Small intestine (tissue), 7 donors: ENCODE measurements around the gene INPPL1. TPM values are rescaled to one million over a fixed set of nuclear protein-coding genes. Genes with fewer than 3 reads are reported as not detected.

Experiments used
- DNase-seq, 2 donors: peaks; one replicate each; pipeline versions ENCODE4 v3.0.0 to v3.0.0-alpha.2; 2013
- FAIRE-seq: peaks from 2 replicates; lab custom pipeline; 2012; peaks lifted over from hg19 to GRCh38; lab: Jason Lieb, UNC
- H3K27ac ChIP-seq, 3 donors: one replicate each; pipeline ENCODE4 v1.5.1; 2013; ENCODE audit warnings: low read length in 2 of 3, mild to moderate bottlenecking in 2 of 3, control low read depth in 1 of 3, inconsistent platforms in 1 of 3, low read depth in 1 of 3, moderate library complexity in 1 of 3
- H3K27me3 ChIP-seq, 3 donors: one replicate each; pipeline ENCODE4 v1.6.1; 2013; ENCODE audit warnings: low read length in 3 of 3, inconsistent platforms in 1 of 3; ENCODE audit not compliant: control insufficient read depth in 3 of 3, insufficient read depth in 3 of 3
- H3K36me3 ChIP-seq, 3 donors: one replicate each; pipeline ENCODE4 v1.6.1; 2013; ENCODE audit warnings: low read length in 3 of 3, inconsistent platforms in 1 of 3, low read depth in 1 of 3, mild to moderate bottlenecking in 1 of 3, moderate library complexity in 1 of 3; ENCODE audit not compliant: control insufficient read depth in 3 of 3, insufficient read depth in 2 of 3
- H3K4me1 ChIP-seq, 3 donors: one replicate each; pipeline ENCODE4 v1.6.1; 2013; ENCODE audit warnings: low read length in 2 of 3, inconsistent platforms in 1 of 3, low read depth in 1 of 3, mild to moderate bottlenecking in 1 of 3, moderate library complexity in 1 of 3; ENCODE audit not compliant: control insufficient read depth in 3 of 3, insufficient read depth in 2 of 3
- H3K4me3 ChIP-seq, 3 donors: one replicate each; pipeline ENCODE4 v1.5.1; 2013; ENCODE audit warnings: low read length in 3 of 3, control low read depth in 1 of 3, inconsistent platforms in 1 of 3, low read depth in 1 of 3, mild to moderate bottlenecking in 1 of 3, moderate library complexity in 1 of 3
- H3K9me3 ChIP-seq, 2 donors: one replicate each; pipeline ENCODE4 v1.6.1; 2013; ENCODE audit warnings: low read depth in 1 of 2, low read length in 1 of 2; ENCODE audit not compliant: control insufficient read depth in 2 of 2, insufficient read depth in 1 of 2
- WGBS, 3 donors: extraction: QIAGEN DNeasy Blood & Tissue Kit; methylation state at CpG; one replicate each; pipeline ENCODE4 v1.1.7; 2013; 5-methylcytosine and 5-hydroxymethylcytosine counted together
- polyA plus RNA-seq, 4 donors: library from polyadenylated mRNA; stranded (reverse) in 3 of 4; unstranded in 1 of 4; fragments of 200-250 nt in 3 of 4; fragments of 120-200 nt in 1 of 4; gene quantifications; one replicate each; pipeline versions ENCODE4 v1.2.1 to v1.2.3, GENCODE V29; 2013
- donor health status: healthy with polysubstance abuse.
- donor health status: control.
- donor health status: control.
- donor health status: Bipolar disorder and iron deficiency.
- donor health status: healthy.

INPPL1 gene
- polyA plus RNA-seq, 4 donors, result 43.2 to 64.7 (median 60.7) TPM

GRCh38 chr11:72233773-72234513 lies 9.4 kb downstream of the INPPL1 start:
- H3K36me3 ChIP-seq, result peaks cover 17 to 97% (median 35%) of the 10 kb centered on the region in 3 donors
- H3K27me3 ChIP-seq, result peaks cover 0 to 6% (median 0%) of the 10 kb centered on the region in 3 donors
- H3K27ac ChIP-seq, result no peak overlapping the region
- peaks cover 0 to 15% (median 0%) of the 10 kb centered on the region in 3 donors for H3K4me1 ChIP-seq
- DNase-seq (no peak), FAIRE-seq (no peak)
- WGBS, 3 donors, result 78 to 89% (median 85%) methylated on average over 8 of the region's 8 CpGs
- no peak overlapping the region for H3K4me3 ChIP-seq
- no peaks in the 10 kb centered on the region for H3K9me3 ChIP-seq

GRCh38 chr11:72234514-72234830 lies 9.9 kb downstream of the INPPL1 start:
- WGBS, 3 donors, result 71 to 87% (median 84%) methylated on average over 3 of the region's 3 CpGs
- H3K9me3 ChIP-seq, result no peaks in the 10 kb centered on the region
- H3K36me3 ChIP-seq, result peaks cover 17 to 91% (median 31%) of the 10 kb centered on the region in 3 donors
- H3K4me1 ChIP-seq, result peaks cover 0 to 19% (median 0%) of the 10 kb centered on the region in 3 donors
- no peak overlapping the region for H3K4me3 ChIP-seq
- no peak overlapping the region for H3K27ac ChIP-seq
- FAIRE-seq (no peak), DNase-seq (no peak)
- H3K27me3 ChIP-seq, result peaks cover 0 to 12% (median 0%) of the 10 kb centered on the region in 3 donors

DNA sequence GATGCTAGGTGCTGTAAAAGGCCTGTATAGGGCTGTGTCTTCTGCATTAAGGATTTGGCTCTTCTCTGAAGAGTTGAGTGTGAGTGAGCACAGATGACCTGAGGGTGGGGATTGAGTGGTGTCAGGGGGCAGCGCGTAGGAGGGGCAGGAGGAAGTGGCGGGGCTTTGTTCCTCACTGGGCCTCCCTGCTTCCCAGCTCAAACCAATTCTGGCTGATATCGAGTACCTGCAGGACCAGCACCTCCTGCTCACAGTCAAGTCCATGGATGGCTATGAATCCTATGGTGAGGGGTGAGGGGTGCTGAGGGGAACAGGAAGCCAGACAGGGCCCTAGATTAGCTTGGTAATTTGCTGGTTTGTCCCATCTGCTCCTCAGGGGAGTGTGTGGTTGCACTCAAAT lies 10.4 kb downstream of the INPPL1 start:
- DNase-seq (no peak), FAIRE-seq (no peak)
- H3K27ac ChIP-seq, result no peak overlapping the region
- H3K9me3 ChIP-seq, result no peaks in the 10 kb centered on the region
- H3K27me3 ChIP-seq, result peaks cover 0 to 14% (median 0%) of the 10 kb centered on the region in 3 donors
- WGBS, 3 donors, result 92 to 98% (median 98%) methylated on average over 4 of the region's 4 CpGs
- H3K4me1 ChIP-seq, result peaks cover 0 to 21% (median 0%) of the 10 kb centered on the region in 3 donors
- peaks cover 17 to 87% (median 28%) of the 10 kb centered on the region in 3 donors for H3K36me3 ChIP-seq
- no peak overlapping the region for H3K4me3 ChIP-seq

GRCh38 chr11:72235351-72236057 lies 10.9 kb downstream of the INPPL1 start:
- Histone ChIP-seq H3K27ac (no peak overlapping the region), H3K27me3 (peaks cover 0 to 19% (median 0%) of the 10 kb centered on the region in 3 donors), H3K9me3 (no peaks in the 10 kb centered on the region), H3K4me3 (no peak overlapping the region), H3K4me1 (peaks cover 0 to 27% (median 2%) of the 10 kb centered on the region in 3 donors), H3K36me3 (peaks cover 17 to 81% (median 25%) of the 10 kb centered on the region in 3 donors)
- DNase-seq (no peak), FAIRE-seq (no peak)
- 85 to 91% (median 86%) methylated on average over 17 of the region's 17 CpGs for WGBS, 3 donors

GRCh38 chr11:72236083-72236697 lies 11.6 kb downstream of the INPPL1 start:
- H3K27ac ChIP-seq, result no peak overlapping the region
- H3K4me3 ChIP-seq, result no peak overlapping the region
- no peaks in the 10 kb centered on the region for H3K9me3 ChIP-seq
- H3K27me3 ChIP-seq, result peaks cover 0 to 26% (median 5%) of the 10 kb centered on the region in 3 donors
- 69 to 85% (median 85%) methylated on average over 4 of the region's 4 CpGs for WGBS, 3 donors
- H3K36me3 ChIP-seq, result peaks cover 14 to 74% (median 24%) of the 10 kb centered on the region in 3 donors
- FAIRE-seq (no peak), DNase-seq (no peak)
- peaks cover 0 to 32% (median 2%) of the 10 kb centered on the region in 3 donors for H3K4me1 ChIP-seq

GRCh38 chr11:72236774-72237111 lies 12.2 kb downstream of the INPPL1 start:
- Histone ChIP-seq H3K4me3 (no peak overlapping the region), H3K27ac (no peak overlapping the region), H3K4me1 (peaks cover 0 to 32% (median 2%) of the 10 kb centered on the region in 3 donors), H3K36me3 (peaks cover 14 to 69% (median 18%) of the 10 kb centered on the region in 3 donors), H3K27me3 (peaks cover 2 to 32% (median 7%) of the 10 kb centered on the region in 3 donors), H3K9me3 (no peaks in the 10 kb centered on the region)
- FAIRE-seq (no peak), DNase-seq (no peak)
- WGBS, 3 donors, result 61 to 71% (median 69%) methylated on average over 2 of the region's 2 CpGs

- no peak for DNase-seq
These were observed 12.8 kb downstream of the INPPL1 start for GRCh38 chr11:72237112-72237931.

More at GRCh38 chr11:72237112-72237931, 12.8 kb downstream of the INPPL1 start:
- FAIRE-seq, result no peak
- WGBS, 3 donors, result 65 to 81% (median 75%) methylated on average over 16 to 22 of the region's 22 CpGs
- Histone ChIP-seq H3K27ac (no peak overlapping the region), H3K27me3 (peaks cover 6 to 37% (median 12%) of the 10 kb centered on the region in 3 donors), H3K4me1 (peaks cover 0 to 32% (median 2%) of the 10 kb centered on the region in 3 donors), H3K9me3 (no peaks in the 10 kb centered on the region), H3K36me3 (peaks cover 14 to 63% (median 16%) of the 10 kb centered on the region in 3 donors), H3K4me3 (no peak overlapping the region)
